SJSA1 (cell line): ENCODE results near the gene HFE. TPM values are rescaled to one million over a fixed set of nuclear protein-coding genes. Genes with fewer than 3 reads are reported as not detected.

ENCODE experiments used
- DNase-seq, 2 experiments: peaks; one replicate each; pipeline ENCODE4 v3.0.0-alpha.2; 2015 to 2020; ENCODE audit warnings: low spot score in 2 of 2, low read depth in 1 of 2
- H3K27ac ChIP-seq: fragments of 250-450 bp; sonication (Bioruptor Pico); 2 replicates; pipeline ENCODE4 v1.5.1; 2020; ENCODE audit warnings: mild to moderate bottlenecking, moderate library complexity
- H3K27me3 ChIP-seq: fragments of 250-450 bp; sonication (Bioruptor Pico); replicated peaks from 2 replicates; pipeline ENCODE4 v1.5.1; 2020; ENCODE audit warnings: mild to moderate bottlenecking, moderate library complexity
- H3K36me3 ChIP-seq: fragments of 250-450 bp; sonication (Bioruptor Pico); 2 replicates; pipeline ENCODE4 v1.5.1; 2020; ENCODE audit warnings: mild to moderate bottlenecking
- H3K4me1 ChIP-seq: fragments of 250-450 bp; sonication (Bioruptor Pico); replicated peaks from 2 replicates; pipeline ENCODE4 v1.6.1; 2021; ENCODE audit warnings: mild to moderate bottlenecking
- H3K4me3 ChIP-seq: fragments of 250-450 bp; sonication (Bioruptor Pico); 2 replicates; pipeline ENCODE4 v1.5.1; 2020; ENCODE audit warnings: mild to moderate bottlenecking
- H3K9me3 ChIP-seq: fragments of 250-450 bp; sonication (Bioruptor Pico); replicated peaks from 2 replicates; pipeline ENCODE4 v1.5.1; 2020; ENCODE audit warnings: mild to moderate bottlenecking
- total RNA-seq: library from RNA; depleted of rRNA; stranded (reverse); fragments of >200 nt; shearing (Covaris generic); gene quantifications from 2 replicates; pipeline ENCODE4 v1.2.3, GENCODE V29; 2014; rRNA removed

Gene HFE
- total RNA-seq, 1 experiment from 2014 or later, result 3.5 TPM

- Histone ChIP-seq H3K9me3 (no peaks in the 10 kb centered on the region), H3K4me3 (no peak overlapping the region), H3K27ac (no peak overlapping the region), H3K4me1 (no peaks in the 10 kb centered on the region), H3K36me3 (peaks cover 10% of the 10 kb centered on the region), H3K27me3 (no peaks in the 10 kb centered on the region)
- no peak for DNase-seq
These were observed 54.8 kb downstream of the HFE start for GRCh38 chr6:26142026-26142425.

Other genes starting within 250 kb of the HFE start
- not detected in 2 replicates for gene SLC17A3, start 213.2 kb upstream of the HFE start, total RNA-seq
- not detected in 2 replicates for gene SLC17A2, start 156.7 kb upstream of the HFE start, total RNA-seq
- 7.0 and 7.2 TPM in 2 replicates for gene TRIM38, start 124.6 kb upstream of the HFE start, total RNA-seq